Trophoblast cell (in vitro differentiated cells and primary cell): ENCODE results near the gene AKNA.

Experiments used
- DNase-seq, 2 donors: peaks; one replicate each; pipeline ENCODE4 v3.0.0-alpha.2; 2016
- H2AFZ ChIP-seq: 2 replicates; pipeline ENCODE4 v1.6.1; 2013; ENCODE audit warnings: low read length, moderate library complexity, mild to moderate bottlenecking; ENCODE audit not compliant: insufficient read depth, poor library complexity
- H2AK5ac ChIP-seq: 2 replicates; pipeline ENCODE4 v1.6.1; 2013; ENCODE audit warnings: mild to moderate bottlenecking, low read length
- H2BK120ac ChIP-seq: 2 replicates; pipeline ENCODE4 v1.6.1; 2013; ENCODE audit warnings: low read length, mild to moderate bottlenecking, moderate library complexity; ENCODE audit not compliant: insufficient read depth, poor library complexity
- H2BK12ac ChIP-seq: 2 replicates; pipeline ENCODE4 v1.6.1; 2013; ENCODE audit warnings: mild to moderate bottlenecking, low read length, moderate library complexity
- H2BK5ac ChIP-seq: 2 replicates; pipeline ENCODE4 v1.6.1; 2013; ENCODE audit warnings: low read length, low read depth, moderate library complexity, mild to moderate bottlenecking; ENCODE audit not compliant: poor library complexity
- H3K14ac ChIP-seq: 2 replicates; pipeline ENCODE4 v1.6.1; 2013; ENCODE audit warnings: mild to moderate bottlenecking, low read length
- H3K18ac ChIP-seq: 2 replicates; pipeline ENCODE4 v1.6.1; 2013; ENCODE audit warnings: mild to moderate bottlenecking, low read length
- H3K23ac ChIP-seq: 2 replicates; pipeline ENCODE4 v1.6.1; 2013; ENCODE audit warnings: low read length
- H3K27ac ChIP-seq: 2 replicates; pipeline ENCODE4 v1.5.1; 2013; ENCODE audit warnings: low read depth, mild to moderate bottlenecking, inconsistent platforms, low read length, moderate library complexity
- H3K27me3 ChIP-seq: 2 replicates; pipeline ENCODE4 v1.6.1; 2013; ENCODE audit warnings: inconsistent platforms, mild to moderate bottlenecking, low read length, moderate library complexity; ENCODE audit not compliant: insufficient read depth
- H3K36me3 ChIP-seq, 2 experiments: 1 replicate in 1 of 2; 2 replicates in 1 of 2; pipeline ENCODE4 v1.6.1; 2013; ENCODE audit warnings: low read length in 2 of 2, mild to moderate bottlenecking in 2 of 2, moderate library complexity in 1 of 2; ENCODE audit not compliant: insufficient read depth in 2 of 2, control insufficient read depth in 1 of 2
- H3K4ac ChIP-seq: 2 replicates; pipeline ENCODE4 v1.6.1; 2013; ENCODE audit warnings: low read depth, mild to moderate bottlenecking, low read length, moderate library complexity
- H3K4me1 ChIP-seq, 2 experiments: 1 replicate in 1 of 2; 2 replicates in 1 of 2; pipeline ENCODE4 v1.6.1; 2013; ENCODE audit warnings: low read length in 2 of 2, mild to moderate bottlenecking in 2 of 2, moderate library complexity in 1 of 2; ENCODE audit not compliant: insufficient read depth in 2 of 2, control insufficient read depth in 1 of 2
- H3K4me2 ChIP-seq: 2 replicates; pipeline ENCODE4 v1.6.1; 2013; ENCODE audit warnings: inconsistent platforms, mild to moderate bottlenecking, low read length, moderate library complexity
- H3K4me3 ChIP-seq: 2 replicates; pipeline ENCODE4 v1.5.1; 2013; ENCODE audit warnings: mild to moderate bottlenecking, low read depth, low read length, inconsistent platforms
- H3K79me1 ChIP-seq: one replicate; pipeline ENCODE4 v1.6.1; 2013; ENCODE audit warnings: low read length
- H3K79me2 ChIP-seq: 2 replicates; pipeline ENCODE4 v1.6.1; 2013; ENCODE audit warnings: low read length, mild to moderate bottlenecking; ENCODE audit not compliant: control insufficient read depth, insufficient read depth, poor library complexity
- H3K9ac ChIP-seq: 2 replicates; pipeline ENCODE4 v1.6.1; 2013; ENCODE audit warnings: mild to moderate bottlenecking, low read length
- H3K9me3 ChIP-seq: 2 replicates; pipeline ENCODE4 v1.6.1; 2013; ENCODE audit warnings: low read depth, mild to moderate bottlenecking, control low read depth, inconsistent platforms, low read length; ENCODE audit not compliant: insufficient read depth
- H4K12ac ChIP-seq: 2 replicates; pipeline ENCODE4 v1.6.1; 2013; ENCODE audit warnings: low read depth, mild to moderate bottlenecking, low read length, moderate library complexity
- H4K8ac ChIP-seq: 2 replicates; pipeline ENCODE4 v1.6.1; 2013; ENCODE audit warnings: low read depth, mild to moderate bottlenecking, low read length, moderate library complexity
- H4K91ac ChIP-seq: one replicate; pipeline ENCODE4 v1.6.1; 2013; ENCODE audit warnings: low read depth, mild to moderate bottlenecking, low read length, moderate library complexity
- WGBS: extraction: QIAGEN DNeasy Blood & Tissue Kit; methylation state at CpG from one replicate; pipeline ENCODE4 v1.1.7; 2013; ENCODE audit warnings: missing lambda C conversion rate; ENCODE audit not compliant: insufficient read length, insufficient coverage; ENCODE audit errors: extremely low coverage; 5-methylcytosine and 5-hydroxymethylcytosine counted together

AKNA gene

DNA sequence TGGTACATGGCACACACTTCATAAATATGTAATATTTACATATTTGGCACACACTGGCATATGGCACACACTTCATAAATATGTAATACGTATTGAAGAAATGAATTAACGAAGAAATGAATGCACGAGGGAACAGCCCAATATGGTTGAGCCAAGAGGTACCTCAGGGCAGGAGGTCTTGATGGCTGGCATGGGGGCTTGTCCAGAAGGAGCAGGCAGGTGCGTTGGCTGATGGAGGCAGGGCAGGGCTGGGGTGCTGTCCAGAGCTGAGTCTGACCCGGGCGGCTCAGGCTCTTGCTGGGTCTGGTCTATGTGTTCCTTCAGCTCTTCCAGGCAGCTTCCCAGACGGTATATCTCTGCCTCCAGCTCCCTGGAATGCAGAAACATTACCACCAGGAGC, 26.2 kb downstream of the AKNA start:
- H2BK12ac ChIP-seq = no peak overlapping the region
- H2BK5ac ChIP-seq = no peak overlapping the region
- H3K9ac ChIP-seq = no peak overlapping the region
- peaks cover 39 to 58% of the 10 kb centered on the region in 2 experiments for H3K36me3 ChIP-seq
- H4K91ac ChIP-seq = no peak overlapping the region
- no peak overlapping the region for H3K14ac ChIP-seq
- H4K12ac ChIP-seq = no peak overlapping the region
- H3K4me1 ChIP-seq = peaks cover 0 to 3% of the 10 kb centered on the region in 2 experiments
- no peaks in the 10 kb centered on the region for H3K79me1 ChIP-seq
- no peak overlapping the region for H2BK120ac ChIP-seq
- H3K18ac ChIP-seq = no peak overlapping the region
- H2AK5ac ChIP-seq = no peak overlapping the region
- H3K4me3 ChIP-seq = no peak overlapping the region
- no peak overlapping the region for H3K27ac ChIP-seq
- no peak for DNase-seq
- no peaks in the 10 kb centered on the region for H3K9me3 ChIP-seq
- WGBS = no CpG with 5 or more reads among the region's 7 CpGs
- H4K8ac ChIP-seq = no peak overlapping the region
- no peaks in the 10 kb centered on the region for H3K27me3 ChIP-seq
- H3K79me2 ChIP-seq = no peaks in the 10 kb centered on the region
- H3K4ac ChIP-seq = no peak overlapping the region
- no peak overlapping the region for H2AFZ ChIP-seq
- no peak overlapping the region for H3K23ac ChIP-seq
- no peak overlapping the region for H3K4me2 ChIP-seq

GRCh38 chr9:114359801-114360200, 28.0 kb downstream of the AKNA start:
- Histone ChIP-seq H3K27ac (no peak overlapping the region), H3K4me1 (peaks cover 0 to 3% of the 10 kb centered on the region in 2 experiments)
- WGBS = no CpG with 5 or more reads among the region's 7 CpGs

DNA sequence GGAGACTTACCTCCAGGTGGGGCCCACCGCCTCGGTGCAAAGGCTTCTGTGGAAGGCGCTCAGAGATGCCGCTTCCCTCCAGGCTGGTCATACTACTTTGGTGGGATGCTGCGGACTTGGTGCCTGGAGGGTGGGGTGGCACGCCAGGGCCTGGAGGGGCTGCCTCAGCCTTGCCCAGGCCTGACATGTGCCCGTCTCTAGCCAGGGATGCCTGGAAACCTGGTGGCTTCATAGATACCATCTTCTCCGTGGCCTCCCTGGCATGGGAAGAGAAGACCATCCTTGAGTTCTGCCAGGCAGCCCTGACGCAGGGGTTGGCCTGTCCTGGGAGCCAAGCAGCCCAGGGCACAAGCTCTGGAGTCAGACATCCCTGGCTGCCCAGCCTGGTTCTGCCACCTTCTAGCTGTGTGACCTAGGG, 29.9 kb downstream of the AKNA start:
- Histone ChIP-seq H3K18ac (no peak overlapping the region), H3K14ac (no peak overlapping the region), H2AFZ (no peak overlapping the region), H2BK120ac (no peak overlapping the region), H3K79me1 (no peaks in the 10 kb centered on the region), H3K4me3 (no peak overlapping the region), H3K9ac (peak overlapping the region; percentile 42), H4K12ac (no peak overlapping the region), H3K4ac (no peak overlapping the region), H3K23ac (no peak overlapping the region), H3K4me2 (no peak overlapping the region), H4K8ac (no peak overlapping the region), H3K4me1 (no peaks in the 10 kb centered on the region), H2AK5ac (no peak overlapping the region), H4K91ac (no peak overlapping the region), H3K9me3 (no peaks in the 10 kb centered on the region), H3K36me3 (peaks cover 46 to 63% of the 10 kb centered on the region in 2 experiments), H2BK5ac (no peak overlapping the region), H2BK12ac (no peak overlapping the region), H3K27me3 (no peaks in the 10 kb centered on the region), H3K79me2 (no peaks in the 10 kb centered on the region), H3K27ac (no peak overlapping the region)
- no peak for DNase-seq
- WGBS = no CpG with 5 or more reads among the region's 9 CpGs

More at GRCh38 chr9:114359801-114360200, 28.0 kb downstream of the AKNA start:
- H3K79me2 ChIP-seq = no peaks in the 10 kb centered on the region
- H3K9me3 ChIP-seq = no peaks in the 10 kb centered on the region
- H2BK5ac ChIP-seq = no peak overlapping the region
- H3K4ac ChIP-seq = no peak overlapping the region
- no peak overlapping the region for H2AK5ac ChIP-seq
- H3K18ac ChIP-seq = no peak overlapping the region
- no peak overlapping the region for H3K14ac ChIP-seq
- H2BK120ac ChIP-seq = no peak overlapping the region
- H3K4me2 ChIP-seq = no peak overlapping the region
- H3K79me1 ChIP-seq = no peaks in the 10 kb centered on the region
- no peaks in the 10 kb centered on the region for H3K27me3 ChIP-seq
- H3K9ac ChIP-seq = no peak overlapping the region
- H3K4me3 ChIP-seq = no peak overlapping the region
- H4K91ac ChIP-seq = no peak overlapping the region
- no peak overlapping the region for H4K12ac ChIP-seq
- no peak for DNase-seq
- H3K36me3 ChIP-seq = peaks cover 47 to 67% of the 10 kb centered on the region in 2 experiments
- no peak overlapping the region for H2AFZ ChIP-seq
- no peak overlapping the region for H4K8ac ChIP-seq
- H3K23ac ChIP-seq = no peak overlapping the region
- H2BK12ac ChIP-seq = no peak overlapping the region

GRCh38 chr9:114357360-114357759, 30.4 kb downstream of the AKNA start:
- Histone ChIP-seq H2BK12ac (no peak overlapping the region), H3K9ac (no peak overlapping the region), H3K14ac (no peak overlapping the region), H3K27ac (no peak overlapping the region), H3K36me3 (peaks cover 44 to 60% of the 10 kb centered on the region in 2 experiments), H2BK120ac (no peak overlapping the region), H3K23ac (no peak overlapping the region), H3K9me3 (no peaks in the 10 kb centered on the region), H2AFZ (no peak overlapping the region), H4K8ac (no peak overlapping the region), H4K12ac (no peak overlapping the region), H3K27me3 (no peaks in the 10 kb centered on the region), H3K4me1 (no peaks in the 10 kb centered on the region), H3K4me3 (no peak overlapping the region), H3K79me1 (no peaks in the 10 kb centered on the region), H3K4me2 (no peak overlapping the region), H2AK5ac (no peak overlapping the region), H3K79me2 (no peaks in the 10 kb centered on the region), H3K18ac (no peak overlapping the region), H3K4ac (no peak overlapping the region), H2BK5ac (no peak overlapping the region), H4K91ac (no peak overlapping the region)
- WGBS = no CpG with 5 or more reads among the region's 6 CpGs
- no peak for DNase-seq
